Hematopoietic multipotent progenitor cell treated with erythropoietin and hydrocortisone succinate and interleukin-3 and kit ligand, for 15 days (in vitro differentiated cells): Measurements from ENCODE around the gene DTNBP1.
"Not testable (repeated sequence)": the region's sequence is repeated elsewhere in the genome, so short reads cannot be mapped to it uniquely, and the experiment has no call there.

Experiments used
- DNase-seq: peaks from one replicate; pipeline ENCODE4 v3.0.0-alpha.2; 2015; ENCODE audit warnings: low spot score

DTNBP1 gene

DNA sequence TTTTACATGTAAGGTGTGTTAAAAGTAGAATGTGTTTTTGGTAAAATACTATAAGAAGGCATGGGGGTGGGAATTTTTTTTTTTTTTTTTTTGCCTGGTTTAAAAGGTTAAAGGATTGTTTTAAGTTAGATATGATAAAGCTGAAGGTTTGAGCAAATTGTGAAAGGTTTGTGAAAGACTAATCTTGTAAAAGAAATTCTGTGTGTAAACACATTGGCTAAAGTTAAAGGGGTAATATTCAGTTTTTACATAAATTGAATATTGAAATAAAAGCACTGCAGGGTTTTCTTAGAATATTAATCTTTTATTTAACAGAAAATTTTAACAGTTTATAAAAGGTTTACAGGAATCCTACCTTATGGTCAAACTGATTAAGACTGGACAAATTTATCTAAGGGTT, 105.7 kb downstream of the DTNBP1 start:
- DNase-seq, result no peak

DNA sequence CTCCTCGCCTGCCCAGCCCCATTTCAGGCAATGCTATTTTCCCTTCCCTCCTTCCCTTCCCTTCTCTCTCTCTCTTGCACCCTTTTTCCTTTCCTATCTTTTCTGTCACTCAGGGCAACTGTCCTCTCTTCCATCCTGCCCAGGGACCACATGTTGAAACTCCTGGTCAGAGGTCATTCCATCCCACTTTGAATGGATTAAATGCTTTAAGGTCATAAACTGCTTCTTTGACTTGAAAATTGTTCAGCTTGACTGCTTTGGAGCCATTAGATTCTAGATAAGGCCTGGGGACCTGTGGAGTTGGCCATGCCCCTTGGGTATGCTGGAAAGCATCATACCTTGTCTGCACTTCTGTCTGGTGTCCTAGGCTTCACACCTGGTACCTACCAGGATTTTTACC, 106.1 kb downstream of the DTNBP1 start:
- DNase-seq, result no peak

DNA sequence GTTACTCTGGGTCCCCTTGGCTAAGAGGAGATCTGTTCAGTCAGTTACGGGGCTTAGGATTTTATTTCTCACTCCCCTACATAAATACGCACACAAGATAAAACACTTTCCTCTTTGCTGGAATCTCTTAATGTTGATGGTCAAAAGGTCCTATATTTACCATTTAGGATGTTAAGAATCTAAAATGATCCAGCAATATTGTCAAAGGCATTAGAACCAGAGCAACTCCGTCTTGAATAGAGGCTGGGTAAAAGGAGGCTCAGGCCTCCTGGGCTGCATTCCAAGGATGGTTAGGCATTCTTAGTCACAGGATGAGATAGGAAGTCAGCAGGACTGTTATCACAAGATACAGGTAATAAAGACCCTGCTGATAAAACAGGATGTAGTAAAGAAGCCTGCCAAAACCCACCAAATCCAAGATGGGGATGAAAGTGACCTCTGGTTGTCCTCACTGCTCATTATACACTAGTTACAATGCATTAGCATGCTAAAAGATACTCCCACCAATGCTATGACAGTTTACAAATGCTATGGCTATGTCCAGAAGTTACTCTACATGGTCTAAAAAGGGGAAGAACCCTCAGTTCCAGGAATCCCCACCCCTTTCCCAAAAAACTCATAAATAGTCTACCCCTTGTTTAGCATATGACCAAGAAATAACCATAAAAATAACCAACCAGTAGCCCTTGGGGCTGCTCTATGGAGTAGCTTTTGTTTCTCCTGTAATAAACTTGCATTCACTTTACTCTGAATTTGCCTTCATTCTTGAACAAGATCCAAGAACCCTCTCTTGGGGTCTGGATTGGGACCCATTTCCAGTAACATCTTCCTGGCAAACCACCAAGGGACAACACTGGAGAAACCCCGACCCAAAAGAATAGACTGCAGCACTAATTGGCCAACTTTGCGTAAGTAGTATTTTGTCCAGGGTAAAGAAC, 107.5 kb downstream of the DTNBP1 start:
- no peak for DNase-seq

DNA sequence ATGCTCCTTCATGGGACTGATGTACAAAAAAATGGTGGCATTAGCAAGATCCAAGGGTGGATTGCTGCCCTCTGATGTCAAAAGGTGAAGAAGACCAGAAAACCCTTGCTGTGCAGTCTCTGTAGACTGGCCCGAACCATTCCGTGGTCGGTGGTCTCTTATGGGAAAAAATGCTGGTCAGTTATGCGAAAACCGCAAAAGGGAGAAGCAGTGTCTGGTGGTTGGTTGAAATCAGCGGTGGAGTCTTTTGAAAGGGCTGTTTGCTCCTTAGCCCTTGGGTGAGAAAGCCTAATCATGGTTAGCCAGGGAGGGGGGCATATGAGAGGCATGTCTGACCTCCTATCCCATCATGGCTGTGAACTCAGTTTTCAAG, 108.1 kb downstream of the DTNBP1 start:
- no peak for DNase-seq

DNA sequence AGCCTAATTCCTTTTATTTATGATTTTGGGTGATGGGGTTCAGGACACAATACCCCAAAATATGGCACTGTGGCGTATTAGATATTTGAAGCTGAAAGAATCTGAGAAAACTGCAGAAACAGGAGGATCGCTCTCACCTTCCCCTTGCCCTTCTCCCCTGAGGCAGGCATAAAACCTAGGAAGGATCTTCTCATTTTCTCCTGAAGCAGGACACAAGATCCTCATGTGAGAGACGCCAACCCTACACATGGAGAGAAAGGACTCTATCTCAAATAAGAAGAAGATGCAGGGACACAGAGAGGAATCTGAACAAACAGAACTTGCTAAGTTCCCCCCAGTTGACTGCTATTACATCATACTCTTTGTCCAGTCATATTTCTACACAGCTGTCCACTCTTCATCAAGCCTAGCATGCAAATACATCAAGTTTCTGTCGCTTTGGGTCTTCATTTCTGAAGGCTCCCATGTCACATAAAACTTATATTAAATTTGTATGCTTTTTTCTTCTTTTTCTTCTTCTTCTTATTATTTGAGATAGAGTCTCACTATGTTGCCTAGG, 109.0 kb downstream of the DTNBP1 start:
- no peak for DNase-seq

DNA sequence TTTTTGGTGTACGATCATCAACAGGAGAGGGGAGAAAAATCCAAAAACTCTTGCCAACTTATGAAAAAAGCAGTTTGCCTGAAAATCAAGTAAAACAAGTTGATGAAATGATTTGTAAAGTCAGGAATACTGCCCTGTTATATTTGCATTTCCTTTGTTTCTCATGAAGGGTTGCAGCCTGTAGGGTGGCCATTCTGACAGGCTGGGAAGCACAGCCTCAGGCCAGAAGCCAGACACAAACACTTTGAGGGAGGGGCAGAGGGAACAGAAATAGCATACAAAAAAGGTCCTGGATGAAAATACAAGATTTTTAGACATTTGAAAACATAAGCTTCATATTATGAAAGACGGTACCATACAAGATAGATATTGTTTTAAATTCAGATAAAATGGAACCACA, 109.8 kb downstream of the DTNBP1 start:
- no peak for DNase-seq

DNA sequence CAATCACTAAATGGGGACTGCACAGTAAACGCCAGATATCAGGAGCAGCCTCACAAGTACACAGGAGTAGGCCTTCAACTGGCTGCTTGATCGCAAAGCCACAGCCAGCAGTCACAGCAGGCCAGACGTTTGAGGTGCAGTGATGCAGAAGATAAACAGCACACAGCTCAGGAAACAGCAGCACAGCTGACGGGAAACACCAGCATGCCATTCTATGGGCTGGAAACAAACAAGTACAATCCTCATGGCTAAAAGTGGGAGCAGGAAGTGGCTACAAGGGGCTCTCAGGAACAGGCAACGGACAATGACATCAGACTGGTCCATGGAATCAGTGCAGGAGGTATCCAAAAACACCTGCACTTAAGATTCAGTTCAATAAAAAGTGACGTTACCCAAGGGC, 111.0 kb downstream of the DTNBP1 start:
- no peak for DNase-seq

DNA sequence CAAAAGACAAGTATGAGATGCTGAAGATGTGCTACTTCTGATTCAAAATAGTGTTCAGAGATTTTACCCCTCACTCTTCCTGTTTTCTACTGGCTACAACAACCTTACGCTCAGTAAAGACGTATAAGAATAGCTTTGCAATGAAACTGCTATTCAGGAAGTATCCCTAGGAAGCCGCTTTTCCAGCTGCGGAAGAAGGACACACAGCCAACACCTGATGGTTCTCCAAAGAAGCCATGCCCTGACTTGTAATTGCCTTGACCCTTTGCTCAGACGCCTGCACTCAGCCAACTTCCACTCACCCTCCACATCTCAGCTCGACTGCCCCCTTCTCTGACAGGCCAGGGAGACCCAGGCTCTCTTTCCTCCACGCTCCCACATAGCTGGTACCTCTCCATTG, 111.6 kb downstream of the DTNBP1 start:
- no peak for DNase-seq

DNA sequence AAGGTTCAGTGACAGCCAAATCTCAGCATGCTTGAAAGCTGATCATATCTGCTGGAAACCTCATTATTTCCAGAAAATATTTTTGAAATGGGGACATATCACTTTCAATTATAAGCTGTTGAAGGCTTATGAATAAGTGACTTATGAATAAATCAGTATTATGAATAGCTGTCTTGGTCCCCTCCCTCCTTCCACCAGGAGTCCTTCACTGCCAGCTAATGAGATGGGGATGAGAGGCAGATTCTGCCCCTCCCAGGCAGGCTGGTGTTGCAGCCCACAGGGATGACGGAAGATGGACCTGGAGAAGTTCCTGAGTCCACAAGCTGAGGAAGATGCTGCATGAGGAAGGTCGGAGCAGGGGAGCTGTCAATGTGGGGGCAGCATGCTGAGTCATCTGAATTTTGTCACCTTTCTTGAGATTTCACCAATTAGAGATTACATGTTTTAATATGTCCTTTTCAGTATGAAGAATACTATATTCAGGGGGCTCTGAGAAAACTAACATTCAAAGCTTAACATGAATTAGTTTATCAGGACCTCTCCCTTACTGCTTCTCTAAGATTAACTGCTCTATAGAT, 112.2 kb downstream of the DTNBP1 start:
- DNase-seq, result no peak

DNA sequence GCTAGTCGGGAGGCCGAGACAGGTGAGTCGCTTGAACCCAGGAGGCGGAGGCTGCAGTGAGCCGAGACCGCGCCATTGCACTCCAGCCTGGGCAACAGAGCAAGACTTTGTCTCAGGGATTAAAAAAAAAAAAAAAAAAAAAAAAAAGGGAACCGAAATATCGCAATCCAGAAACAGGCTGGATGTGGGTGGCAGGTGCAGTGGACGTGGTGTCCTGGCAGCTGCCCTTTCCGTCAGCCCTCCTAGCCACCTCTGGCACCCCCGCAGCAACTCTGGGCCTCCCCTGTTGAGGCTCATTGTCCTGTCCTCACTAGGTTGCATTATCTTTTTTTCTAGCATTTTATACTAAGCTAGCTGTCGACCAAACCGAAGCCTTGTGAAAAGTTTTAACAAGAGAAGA, 113.5 kb downstream of the DTNBP1 start:
- no peak for DNase-seq

DNA sequence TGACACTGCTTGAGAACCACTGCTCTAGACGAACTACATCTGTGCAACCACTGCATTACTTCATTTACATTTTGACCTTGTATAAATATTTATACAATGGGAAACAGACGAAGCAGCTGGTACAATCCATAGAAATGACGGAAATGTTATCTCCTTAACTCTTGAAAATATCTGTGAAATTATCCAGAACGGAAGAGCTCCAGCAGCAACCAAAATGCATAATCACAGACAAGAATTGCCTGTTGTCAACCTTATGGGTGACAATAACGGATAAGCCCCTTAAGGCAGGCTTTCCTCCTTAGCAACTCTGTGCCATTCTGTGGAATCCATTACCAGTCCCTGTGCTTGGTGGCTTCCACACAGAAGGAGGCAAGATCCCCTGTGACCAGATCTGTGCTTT, 115.4 kb downstream of the DTNBP1 start:
- no peak for DNase-seq

DNA sequence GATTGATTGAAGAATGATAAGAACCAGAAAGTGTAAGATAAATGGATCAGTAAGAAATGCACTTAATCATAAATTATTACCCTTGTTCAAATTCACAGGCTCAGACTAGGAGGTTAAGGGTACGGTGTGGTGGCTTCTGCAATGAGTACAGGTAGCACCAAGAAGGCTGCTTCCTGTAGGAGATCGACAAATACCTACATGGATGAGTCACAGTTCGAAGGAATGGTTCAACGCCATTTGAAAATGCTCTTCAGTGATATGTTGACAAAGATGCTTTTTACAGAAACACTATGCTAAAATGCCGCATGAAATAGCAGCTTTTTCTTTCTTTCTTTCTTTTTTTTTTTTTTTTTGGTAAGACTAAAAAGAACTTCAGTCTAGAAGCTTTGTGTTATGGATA, 116.2 kb downstream of the DTNBP1 start:
- DNase-seq, result no peak

DNA sequence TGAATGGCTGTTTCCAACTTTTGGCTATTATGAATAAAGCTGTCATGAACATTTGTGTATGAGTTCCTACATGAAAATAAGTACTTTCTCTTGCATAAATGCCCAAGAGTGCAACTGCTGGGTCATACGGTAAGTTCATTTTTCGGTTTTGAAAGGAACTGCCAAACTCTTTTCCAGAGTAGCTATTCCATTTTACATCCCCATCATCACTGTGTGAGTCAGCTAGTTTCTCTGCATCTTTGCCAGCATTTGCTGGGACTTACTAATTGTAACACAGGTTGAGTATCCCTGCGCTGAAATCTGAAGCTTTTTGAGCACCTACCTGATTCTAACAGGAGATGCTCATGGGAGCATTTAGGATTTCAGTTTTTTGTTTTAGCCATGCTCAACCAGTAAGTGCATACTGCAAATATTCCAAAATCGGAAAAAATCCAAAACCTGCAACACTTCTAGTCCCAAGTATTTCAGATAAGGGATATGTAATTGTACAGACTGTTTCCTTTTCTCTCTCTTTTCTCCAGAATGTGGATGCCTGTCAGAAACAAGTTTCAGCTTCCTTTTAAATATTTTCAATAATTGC, 118.4 kb downstream of the DTNBP1 start:
- DNase-seq, result no peak

DNA sequence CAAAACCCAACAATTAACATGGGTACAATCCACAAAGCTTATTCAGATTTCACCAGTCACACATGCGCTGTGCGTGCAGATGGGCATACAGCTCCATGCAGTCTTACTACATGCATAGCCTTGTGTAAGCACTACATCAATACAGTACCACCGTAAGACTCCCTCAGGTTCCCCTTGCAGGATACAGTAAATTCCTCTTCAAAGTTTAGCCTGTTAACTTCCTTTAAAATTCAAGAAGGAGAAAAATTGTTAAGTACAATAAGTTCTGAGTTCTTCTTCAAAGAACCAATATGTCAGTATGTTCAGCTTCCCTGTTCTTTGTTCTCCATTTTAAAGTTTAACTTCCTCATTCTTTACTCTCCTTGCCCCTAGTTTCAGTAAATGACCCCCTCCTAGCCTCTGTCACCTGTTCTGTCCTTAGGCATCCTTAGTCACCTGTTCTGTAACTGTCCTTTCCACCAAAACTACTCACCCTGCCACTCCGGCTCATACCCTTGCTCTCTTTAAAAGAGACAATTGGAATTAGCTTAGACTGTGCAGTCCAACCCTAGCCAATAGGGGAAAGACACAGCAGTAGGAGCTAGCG, 119.4 kb downstream of the DTNBP1 start:
- DNase-seq, result not testable (repeated sequence)

DNA sequence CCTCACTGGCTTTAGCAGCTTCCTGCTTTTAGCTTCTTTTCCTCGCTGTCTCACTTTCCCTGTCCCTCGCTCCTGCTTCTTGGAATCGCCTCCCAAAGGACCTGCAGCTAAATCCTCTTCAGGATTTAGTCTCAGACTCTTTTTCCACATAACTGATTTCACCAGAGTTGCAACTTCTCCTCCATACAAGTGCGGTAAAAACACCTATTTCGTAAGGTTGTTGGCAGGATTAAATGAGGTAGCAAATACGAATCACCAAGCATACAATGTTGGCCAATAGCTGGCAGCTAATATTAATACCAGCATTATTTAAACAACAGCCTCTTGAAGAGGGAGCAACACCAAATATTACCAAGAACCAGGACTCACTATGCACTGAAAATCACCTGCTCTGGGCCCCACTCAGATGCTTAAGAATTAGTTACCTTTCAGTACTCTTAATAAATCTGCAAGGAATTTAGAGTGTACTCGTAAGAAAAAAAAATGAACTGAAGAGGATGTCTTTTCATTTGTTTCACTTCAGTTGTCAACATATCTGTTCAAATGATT, 123.0 kb downstream of the DTNBP1 start:
- DNase-seq, result no peak

DNA sequence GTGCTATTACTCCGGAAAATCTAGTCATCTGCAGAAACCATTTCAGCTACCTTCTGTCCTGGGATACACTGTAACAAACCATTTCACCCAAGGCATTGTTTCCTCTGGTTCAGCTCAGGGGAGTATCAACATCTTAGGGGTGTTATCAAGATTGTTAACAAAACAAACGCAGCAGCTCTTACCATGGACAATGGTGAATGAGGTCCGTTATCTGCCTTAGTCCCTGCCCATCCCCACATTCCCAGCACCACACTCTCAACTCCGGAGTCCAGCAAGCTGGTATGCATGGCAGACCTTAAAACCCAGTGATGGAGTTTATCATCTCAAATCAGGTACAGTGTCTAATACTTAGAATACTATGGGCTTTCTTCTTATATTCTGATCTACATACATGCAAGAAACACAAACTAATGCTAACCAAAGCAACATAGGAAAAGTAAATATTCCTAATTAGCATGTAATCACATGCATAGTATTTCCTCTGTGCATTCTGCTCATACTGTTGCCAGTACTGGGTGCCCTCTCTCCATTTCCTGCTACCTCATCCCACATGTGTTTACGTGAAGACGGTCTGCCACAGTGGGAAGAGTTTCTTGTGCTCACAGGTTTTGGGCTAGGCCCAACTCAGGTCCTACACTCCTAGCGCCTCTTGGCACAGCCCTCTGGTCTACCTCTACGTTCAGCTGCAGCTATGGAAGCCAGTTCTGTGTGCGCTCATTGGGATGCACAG, 123.9 kb downstream of the DTNBP1 start:
- no peak for DNase-seq

DNA sequence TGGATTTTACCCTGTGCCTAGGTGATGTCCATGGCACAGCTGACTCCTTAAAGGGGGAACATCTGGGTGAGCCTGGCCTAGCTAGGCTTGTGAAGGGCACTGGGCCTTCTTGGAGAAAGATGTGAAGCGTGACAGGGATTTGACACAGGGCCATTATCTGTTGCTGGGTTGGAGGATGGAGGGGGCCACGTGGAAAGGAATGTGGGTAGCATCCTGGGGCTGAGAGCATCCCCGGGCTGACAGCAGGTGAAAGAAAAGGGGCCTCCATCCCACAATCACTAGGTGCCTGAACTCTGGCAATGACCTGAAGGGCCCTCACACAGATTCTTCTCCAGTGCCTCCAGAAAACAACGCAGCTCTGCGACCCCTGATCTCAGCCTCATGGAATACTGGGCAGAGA, 124.7 kb downstream of the DTNBP1 start:
- no peak for DNase-seq

DNA sequence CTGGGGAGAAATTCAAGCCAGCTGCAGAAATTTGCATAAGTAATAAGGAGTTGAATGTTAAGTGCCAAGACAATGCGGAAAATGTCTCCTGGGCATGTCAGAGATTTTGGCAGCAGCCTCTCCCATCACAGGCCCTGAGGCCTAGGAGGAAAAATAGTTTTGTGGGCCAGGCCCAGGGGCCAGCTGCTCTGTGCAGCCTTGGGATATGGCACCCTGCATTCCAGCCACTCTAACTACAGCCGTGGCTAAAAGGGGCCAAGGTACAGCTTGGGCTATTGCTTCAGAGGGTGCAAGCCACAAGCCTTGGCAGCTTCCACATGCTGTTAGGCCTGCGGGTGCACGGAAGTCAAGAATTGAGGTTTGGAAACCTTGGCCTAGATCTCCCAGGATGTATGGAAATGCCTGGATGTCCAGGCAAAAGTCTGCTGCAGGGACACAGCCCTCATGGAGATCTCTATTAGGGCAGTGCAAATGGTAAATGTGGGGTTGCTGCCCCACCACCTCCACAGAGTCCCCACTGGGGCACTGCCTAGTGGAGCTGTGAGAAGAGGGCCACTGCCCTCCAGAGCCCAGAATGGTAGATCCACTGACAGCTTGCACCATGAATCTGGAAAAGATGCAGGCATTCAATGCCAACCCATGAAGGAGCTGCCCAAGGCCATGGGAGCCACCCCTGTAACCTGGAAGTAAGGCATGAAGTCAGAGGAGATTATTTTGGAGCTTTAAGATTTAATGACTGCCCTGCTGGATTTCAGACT, 126.5 kb downstream of the DTNBP1 start:
- no peak for DNase-seq

DNA sequence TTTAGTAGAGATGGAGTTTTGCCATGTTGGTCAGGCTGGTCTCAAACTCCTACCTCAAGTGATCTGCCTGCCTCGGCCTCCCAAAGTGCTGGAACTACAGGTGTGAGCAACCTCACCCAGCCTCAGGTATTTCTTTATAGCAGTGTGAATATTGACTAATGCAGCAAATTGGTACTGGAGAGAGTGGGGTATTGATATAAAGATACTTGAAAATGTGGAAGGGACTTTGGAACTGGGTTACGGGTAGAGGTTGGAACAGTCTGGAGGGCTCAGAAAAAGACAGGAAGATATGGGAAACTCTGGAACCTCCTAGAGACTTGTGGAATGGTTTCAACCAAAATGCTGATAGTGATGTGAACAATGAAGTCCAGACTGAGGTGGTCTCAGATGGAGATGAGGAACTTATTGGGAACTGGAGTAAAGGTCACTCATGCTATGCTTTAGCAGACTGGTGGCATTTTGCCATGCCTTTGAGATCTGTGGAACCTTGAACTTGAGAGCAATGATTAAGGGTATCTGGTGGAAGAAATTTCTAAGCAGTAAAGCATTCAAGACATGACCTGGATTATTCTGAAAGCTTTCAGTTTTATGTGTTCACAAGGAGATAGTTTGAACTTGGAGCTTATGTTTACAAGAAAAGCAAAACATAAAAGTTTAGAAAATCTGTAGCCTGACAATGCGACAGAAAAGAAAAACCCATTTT, 127.2 kb downstream of the DTNBP1 start:
- DNase-seq, result no peak

DNA sequence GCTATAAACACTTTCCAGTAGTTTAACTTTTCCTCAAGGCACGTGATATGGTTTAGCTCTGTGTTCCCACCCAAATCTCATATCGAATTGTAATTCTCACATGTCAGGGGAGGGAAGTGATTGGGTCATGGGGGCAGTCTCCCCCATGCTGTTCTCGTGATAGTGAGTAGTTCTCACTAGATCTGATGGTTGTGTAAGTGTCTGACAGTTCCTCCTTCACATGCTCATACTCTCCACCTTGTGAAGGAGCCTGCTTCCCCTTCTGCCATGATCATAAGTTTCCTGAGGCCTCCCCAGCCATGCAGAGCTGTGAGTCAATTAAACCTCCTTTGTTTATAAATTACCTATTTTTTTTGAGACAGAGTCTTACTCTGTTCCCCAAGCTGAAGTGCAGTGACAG, 127.9 kb downstream of the DTNBP1 start:
- no peak for DNase-seq
